HepG2 (cell line): ENCODE data around the gene BTN1A1. TPM values are rescaled to one million over a fixed set of nuclear protein-coding genes. Genes with fewer than 3 reads are reported as not detected.
A peak's percentile ranks its signal among the peaks of the same experiment; 100 is the strongest.

Experiments used
- ADNP ChIP-seq: sonication (generic); formaldehyde crosslinking; IDR thresholded peaks from 2 replicates; pipeline ENCODE4 v1.4.0; 2020; ENCODE audit warnings: missing genetic modification reagents
- CCAR2 ChIP-seq: fragments of 200-400 bp; formaldehyde crosslinking; optimal IDR thresholded peaks from 2 replicates; pipeline ENCODE3; 2018; ENCODE audit warnings: low read depth, mild to moderate bottlenecking, low read length, moderate library complexity
- CENPX ChIP-seq: sonication (generic); formaldehyde crosslinking; IDR thresholded peaks from 2 replicates; pipeline ENCODE4 v1.9.0; 2021; ENCODE audit warnings: mild to moderate bottlenecking, missing genetic modification reagents, moderate library complexity
- CREB1 ChIP-seq, 2 experiments: fragments of 450-650 bp in 1 of 2; IDR thresholded peaks; 2 replicates each; pipeline ENCODE4 v1.6.1; 2016 to 2017; ENCODE audit warnings: control low read depth in 1 of 2, mild to moderate bottlenecking in 1 of 2, missing compliant biosample characterization in 1 of 2, missing genetic modification characterization in 1 of 2
- CREBL2 ChIP-seq: sonication (generic); formaldehyde crosslinking; IDR thresholded peaks from 2 replicates; pipeline ENCODE4 v1.8.1; 2023; ENCODE audit warnings: missing genetic modification reagents, mild to moderate bottlenecking, borderline replicate concordance
- DR1 ChIP-seq: sonication (generic); formaldehyde crosslinking; IDR thresholded peaks from 2 replicates; pipeline ENCODE4 v1.8.0; 2021; ENCODE audit warnings: mild to moderate bottlenecking, missing genetic modification reagents, inconsistent platforms
- HIVEP1 ChIP-seq: sonication (generic); formaldehyde crosslinking; IDR thresholded peaks from 2 replicates; pipeline ENCODE4 v1.4.0; 2020; ENCODE audit warnings: mild to moderate bottlenecking, missing genetic modification reagents
- KMT2A ChIP-seq: sonication (generic); formaldehyde crosslinking; IDR thresholded peaks from 2 replicates; pipeline ENCODE4 v1.4.0; 2020; ENCODE audit warnings: missing genetic modification reagents
- LCORL ChIP-seq, 2 experiments: fragments of 450-650 bp in 1 of 2; sonication (generic) in 1 of 2; formaldehyde crosslinking in 1 of 2; IDR thresholded peaks; 2 replicates each; pipeline versions ENCODE4 v1.5.0 to v1.6.1; 2017 to 2020; ENCODE audit warnings: antibody characterized with exemption in 1 of 2, missing genetic modification reagents in 1 of 2
- MAFK ChIP-seq, 2 experiments: IDR thresholded peaks in 1 of 2; conservative IDR thresholded peaks in 1 of 2; 2 replicates each; pipeline ENCODE4 v1.6.1; 2011; ENCODE audit warnings: improper control_type of control experiment in 2 of 2, low read length in 2 of 2
- MAX ChIP-seq: IDR thresholded peaks from 2 replicates; pipeline ENCODE4 v1.6.1; 2012; ENCODE audit warnings: inconsistent platforms
- MED1 ChIP-seq: sonication (generic); formaldehyde crosslinking; IDR thresholded peaks from 2 replicates; pipeline ENCODE4 v1.4.0; 2020; ENCODE audit warnings: missing genetic modification reagents
- NFYB ChIP-seq: sonication (generic); formaldehyde crosslinking; IDR thresholded peaks from 2 replicates; pipeline ENCODE4 v1.4.0; 2020; ENCODE audit warnings: missing genetic modification reagents
- ZNF180 ChIP-seq: sonication (generic); formaldehyde crosslinking; IDR thresholded peaks from 2 replicates; pipeline ENCODE4 v1.4.0; 2020; ENCODE audit warnings: low read depth, missing genetic modification reagents, borderline replicate concordance
- ZNF264 ChIP-seq: sonication (generic); formaldehyde crosslinking; IDR thresholded peaks from 2 replicates; pipeline ENCODE4 v1.4.0; 2020; ENCODE audit warnings: missing genetic modification reagents
- ZNF362 ChIP-seq: sonication (generic); formaldehyde crosslinking; IDR thresholded peaks from 2 replicates; pipeline ENCODE4 v1.4.0; 2020; ENCODE audit warnings: missing genetic modification reagents, mild to moderate bottlenecking, borderline replicate concordance
- ZNF496 ChIP-seq: sonication (generic); formaldehyde crosslinking; IDR thresholded peaks from 2 replicates; pipeline ENCODE4 v1.8.1; 2023; ENCODE audit warnings: mild to moderate bottlenecking, moderate library complexity, missing genetic modification reagents; ENCODE audit not compliant: insufficient replicate concordance
- ZNF574 ChIP-seq: sonication (generic); formaldehyde crosslinking; IDR thresholded peaks from 2 replicates; pipeline ENCODE4 v1.4.0; 2020; ENCODE audit warnings: missing genetic modification reagents
- polyA plus RNA-seq, 8 experiments: library from polyadenylated mRNA; depleted of rRNA in 3 of 8; stranded (reverse) in 7 of 8; unstranded in 1 of 8; fragments of >200 nt; fragmentation: Illumina TruSeq in 4 of 8; extraction: Trizol in 4 of 8; gene quantifications; 2 replicates each; pipeline versions ENCODE4 v1.2.1 to v1.2.3, GENCODE V29; 2011 to 2016; ENCODE audit warnings: low read depth in 4 of 8, missing spikeins in 1 of 8, mixed read lengths in 1 of 8; ENCODE audit not compliant: insufficient read depth in 1 of 8
- total RNA-seq, 5 experiments: library from RNA; depleted of rRNA; stranded (reverse); fragments of >200 nt; fragmentation: Illumina TruSeq; extraction: Trizol; gene quantifications; 2 replicates each; pipeline ENCODE4 v1.2.3, GENCODE V29; 2016; ENCODE audit warnings: low read depth in 1 of 5
- TF ChIP-seq, protein P1 (sequence below): sonication (generic); formaldehyde crosslinking; IDR thresholded peaks from 2 replicates; pipeline ENCODE4 v1.4.0; 2020; ENCODE audit warnings: missing genetic modification reagents, borderline replicate concordance
- TF ChIP-seq, protein P2 (sequence below): sonication (generic); formaldehyde crosslinking; IDR thresholded peaks from 2 replicates; pipeline ENCODE4 v1.4.0; 2020; ENCODE audit warnings: missing genetic modification reagents

The BTN1A1 gene
- total and polyA plus RNA-seq, 2 of the 13 experiments (the other 11 are each of a cell fraction or from before 2014, with no cell fraction given): 0.04 TPM; not detected in 1

DNA sequence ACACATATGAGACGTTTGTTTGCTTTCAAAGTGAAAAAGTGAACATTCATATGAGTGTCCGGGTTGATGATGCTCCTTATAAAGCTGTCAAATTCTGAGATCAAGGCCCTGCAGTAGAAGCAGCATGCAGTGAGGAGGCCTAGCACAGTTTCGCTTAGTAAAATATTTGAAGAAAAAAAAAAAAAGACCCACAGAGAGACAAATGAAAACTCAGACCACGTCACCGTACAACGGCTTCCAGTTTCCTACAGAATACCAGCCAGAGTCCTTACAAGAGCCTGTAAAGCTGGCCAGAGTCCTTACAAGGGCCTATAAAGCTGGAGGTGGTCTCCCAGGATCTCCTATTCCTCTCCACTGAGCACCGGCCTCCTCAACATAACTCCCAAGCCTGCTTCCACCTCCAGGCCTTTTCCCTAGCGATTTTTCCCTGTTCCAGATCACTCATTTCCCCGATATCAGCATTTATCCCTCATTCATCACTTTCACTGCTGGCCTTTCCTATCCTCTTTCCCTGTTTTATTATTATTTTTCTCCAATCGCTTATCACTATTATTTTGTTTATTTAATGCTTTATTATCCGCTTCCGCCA, 36.6 kb downstream of the BTN1A1 start (continued):
- TF ChIP-seq CREB1 (IDR thresholded peaks at IDR 0.05): 0 out of 2 replicates have a peak, but pooled peaks have one; percentile 8
- TF ChIP-seq CREB1 (CRISPR knock-in tag; IDR thresholded peaks at IDR 0.05): no peak
- no peak for TF ChIP-seq CENPX (CRISPR knock-in tag)
- TF ChIP-seq CREBL2 (CRISPR knock-in tag): no peak
- no peak for TF ChIP-seq ADNP (CRISPR knock-in tag)
- peak; percentile 11; the same call in 1 of the 2 replicates for TF ChIP-seq ZNF264 (CRISPR knock-in tag)
- no peak; the same call in 1 of the 2 replicates for TF ChIP-seq DR1
- 0 out of 2 replicates have a peak, but pooled peaks have one; percentile 18 for TF ChIP-seq MAX
- TF ChIP-seq, protein P1, sequence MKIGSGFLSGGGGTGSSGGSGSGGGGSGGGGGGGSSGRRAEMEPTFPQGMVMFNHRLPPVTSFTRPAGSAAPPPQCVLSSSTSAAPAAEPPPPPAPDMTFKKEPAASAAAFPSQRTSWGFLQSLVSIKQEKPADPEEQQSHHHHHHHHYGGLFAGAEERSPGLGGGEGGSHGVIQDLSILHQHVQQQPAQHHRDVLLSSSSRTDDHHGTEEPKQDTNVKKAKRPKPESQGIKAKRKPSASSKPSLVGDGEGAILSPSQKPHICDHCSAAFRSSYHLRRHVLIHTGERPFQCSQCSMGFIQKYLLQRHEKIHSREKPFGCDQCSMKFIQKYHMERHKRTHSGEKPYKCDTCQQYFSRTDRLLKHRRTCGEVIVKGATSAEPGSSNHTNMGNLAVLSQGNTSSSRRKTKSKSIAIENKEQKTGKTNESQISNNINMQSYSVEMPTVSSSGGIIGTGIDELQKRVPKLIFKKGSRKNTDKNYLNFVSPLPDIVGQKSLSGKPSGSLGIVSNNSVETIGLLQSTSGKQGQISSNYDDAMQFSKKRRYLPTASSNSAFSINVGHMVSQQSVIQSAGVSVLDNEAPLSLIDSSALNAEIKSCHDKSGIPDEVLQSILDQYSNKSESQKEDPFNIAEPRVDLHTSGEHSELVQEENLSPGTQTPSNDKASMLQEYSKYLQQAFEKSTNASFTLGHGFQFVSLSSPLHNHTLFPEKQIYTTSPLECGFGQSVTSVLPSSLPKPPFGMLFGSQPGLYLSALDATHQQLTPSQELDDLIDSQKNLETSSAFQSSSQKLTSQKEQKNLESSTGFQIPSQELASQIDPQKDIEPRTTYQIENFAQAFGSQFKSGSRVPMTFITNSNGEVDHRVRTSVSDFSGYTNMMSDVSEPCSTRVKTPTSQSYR: no peak
- no peak for TF ChIP-seq LCORL (IDR thresholded peaks at IDR 0.05)
- no peak for TF ChIP-seq LCORL (CRISPR knock-in tag; IDR thresholded peaks at IDR 0.05)
- no peak for TF ChIP-seq NFYB (CRISPR knock-in tag)
- TF ChIP-seq KMT2A (CRISPR knock-in tag): no peak
- TF ChIP-seq ZNF362 (CRISPR knock-in tag): no peak
- TF ChIP-seq ZNF180 (CRISPR knock-in tag): no peak
- TF ChIP-seq, protein P2, sequence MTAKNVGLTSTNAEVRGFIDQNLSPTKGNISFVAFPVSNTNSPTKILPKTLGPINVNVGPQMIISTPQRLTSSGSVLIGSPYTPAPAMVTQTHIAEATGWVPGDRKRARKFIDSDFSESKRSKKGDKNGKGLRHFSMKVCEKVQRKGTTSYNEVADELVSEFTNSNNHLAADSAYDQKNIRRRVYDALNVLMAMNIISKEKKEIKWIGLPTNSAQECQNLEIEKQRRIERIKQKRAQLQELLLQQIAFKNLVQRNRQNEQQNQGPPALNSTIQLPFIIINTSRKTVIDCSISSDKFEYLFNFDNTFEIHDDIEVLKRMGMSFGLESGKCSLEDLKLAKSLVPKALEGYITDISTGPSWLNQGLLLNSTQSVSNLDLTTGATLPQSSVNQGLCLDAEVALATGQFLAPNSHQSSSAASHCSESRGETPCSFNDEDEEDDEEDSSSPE: no peak
- TF ChIP-seq ZNF574 (CRISPR knock-in tag): no peak
- peak; percentile 63 to 77 for TF ChIP-seq MAFK (conservative IDR thresholded peaks at IDR 0.05 in 1 of 2, IDR thresholded peaks at IDR 0.05 in 1 of 2; ENCODE audit: low read length in 2 of 2)
- no peak for TF ChIP-seq ZNF496 (CRISPR knock-in tag)
- TF ChIP-seq CCAR2: no peak
- TF ChIP-seq MED1 (CRISPR knock-in tag): no peak
- TF ChIP-seq HIVEP1 (CRISPR knock-in tag): no peak
